GM12865 (cell line): Measurements from ENCODE around the gene NPLOC4.

Experiments
- DNase-seq: peaks from one replicate; pipeline ENCODE4 v3.0.0; 2010; ENCODE audit warnings: low read depth
- H3K4me3 ChIP-seq: 2 replicates; pipeline ENCODE4 v1.5.1; 2011; ENCODE audit warnings: mild to moderate bottlenecking, low read depth, low read length, control low read depth
- TF ChIP-seq, protein P1 (sequence below): IDR thresholded peaks from 2 replicates; pipeline ENCODE4 v1.5.1; 2011; ENCODE audit warnings: low read length, control low read depth, low read depth, inconsistent platforms; ENCODE audit not compliant: insufficient read depth; ENCODE audit errors: missing control alignments

The NPLOC4 gene

DNA sequence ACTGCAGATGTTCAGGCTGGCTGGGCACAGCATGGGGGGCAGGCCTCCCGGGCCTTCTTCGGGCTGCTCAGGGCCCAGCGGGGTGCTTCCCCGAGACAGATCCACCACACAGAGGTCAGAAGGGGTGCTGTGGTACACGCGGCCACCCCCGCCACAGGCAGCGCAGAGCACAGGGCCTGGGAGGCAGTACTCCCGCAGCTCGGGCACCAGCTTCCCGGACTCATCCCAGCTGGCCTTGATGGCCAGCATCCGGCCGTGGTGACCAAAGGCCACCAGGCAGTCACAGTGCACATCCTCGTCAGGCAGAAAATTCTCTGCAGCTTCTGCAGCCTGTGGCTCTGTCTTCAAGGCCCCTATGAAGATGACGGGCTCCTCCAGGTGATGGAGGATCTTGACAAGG, 86.6 kb downstream of the NPLOC4 start:
- H3K4me3 ChIP-seq: no peak overlapping the region
- TF ChIP-seq, protein P1, sequence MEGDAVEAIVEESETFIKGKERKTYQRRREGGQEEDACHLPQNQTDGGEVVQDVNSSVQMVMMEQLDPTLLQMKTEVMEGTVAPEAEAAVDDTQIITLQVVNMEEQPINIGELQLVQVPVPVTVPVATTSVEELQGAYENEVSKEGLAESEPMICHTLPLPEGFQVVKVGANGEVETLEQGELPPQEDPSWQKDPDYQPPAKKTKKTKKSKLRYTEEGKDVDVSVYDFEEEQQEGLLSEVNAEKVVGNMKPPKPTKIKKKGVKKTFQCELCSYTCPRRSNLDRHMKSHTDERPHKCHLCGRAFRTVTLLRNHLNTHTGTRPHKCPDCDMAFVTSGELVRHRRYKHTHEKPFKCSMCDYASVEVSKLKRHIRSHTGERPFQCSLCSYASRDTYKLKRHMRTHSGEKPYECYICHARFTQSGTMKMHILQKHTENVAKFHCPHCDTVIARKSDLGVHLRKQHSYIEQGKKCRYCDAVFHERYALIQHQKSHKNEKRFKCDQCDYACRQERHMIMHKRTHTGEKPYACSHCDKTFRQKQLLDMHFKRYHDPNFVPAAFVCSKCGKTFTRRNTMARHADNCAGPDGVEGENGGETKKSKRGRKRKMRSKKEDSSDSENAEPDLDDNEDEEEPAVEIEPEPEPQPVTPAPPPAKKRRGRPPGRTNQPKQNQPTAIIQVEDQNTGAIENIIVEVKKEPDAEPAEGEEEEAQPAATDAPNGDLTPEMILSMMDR: no peak
- DNase-seq: no peak

DNA sequence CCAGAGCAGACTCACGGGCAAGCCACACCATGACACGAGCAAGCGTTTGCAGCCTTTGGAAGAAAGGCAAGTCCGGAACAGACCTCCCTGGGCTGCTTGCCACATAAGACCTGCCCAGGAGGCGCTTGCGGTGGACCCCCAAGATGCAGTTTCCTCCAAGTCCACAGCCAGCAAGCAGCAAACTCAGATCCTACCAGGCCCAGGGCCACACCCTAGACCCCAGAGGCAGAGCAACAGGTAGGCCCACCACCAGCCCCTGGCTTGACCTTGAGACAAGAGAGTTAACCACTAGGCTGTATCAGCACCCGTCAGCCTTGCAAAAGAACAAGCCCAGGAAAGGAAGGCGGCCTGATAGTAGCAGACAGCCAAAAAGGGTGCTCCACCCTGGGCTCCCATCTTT, 87.1 kb downstream of the NPLOC4 start:
- no peak overlapping the region for H3K4me3 ChIP-seq
- no peak for DNase-seq
- TF ChIP-seq, protein P1: no peak

DNA sequence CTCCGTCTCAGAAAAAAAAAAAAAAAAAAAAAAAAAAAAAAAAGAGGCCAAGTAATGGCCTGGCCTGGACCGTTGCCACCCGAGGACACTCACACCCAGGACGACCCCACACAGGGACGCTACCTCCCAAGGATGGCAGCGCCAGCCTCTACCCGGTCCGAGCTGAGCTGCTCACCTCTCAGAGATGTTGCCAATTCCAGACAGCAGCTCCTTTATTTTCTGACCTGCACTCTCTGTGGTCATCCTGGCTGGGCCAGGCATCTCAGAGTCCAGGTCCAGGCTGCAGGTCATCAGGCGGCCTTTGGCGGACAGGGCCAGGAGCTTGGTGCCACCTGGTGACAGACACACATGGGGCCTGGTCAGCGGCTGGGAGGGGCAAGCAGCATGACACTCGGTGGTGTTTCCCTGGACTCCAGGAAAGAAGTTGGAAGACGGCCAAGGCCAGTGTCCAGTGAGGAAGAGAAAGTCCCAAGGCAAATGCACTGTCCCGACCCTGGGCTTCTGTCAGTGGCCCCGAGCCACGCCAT, 87.8 kb downstream of the NPLOC4 start:
- DNase-seq: no peak
- no peak overlapping the region for H3K4me3 ChIP-seq
- TF ChIP-seq, protein P1: no peak

DNA sequence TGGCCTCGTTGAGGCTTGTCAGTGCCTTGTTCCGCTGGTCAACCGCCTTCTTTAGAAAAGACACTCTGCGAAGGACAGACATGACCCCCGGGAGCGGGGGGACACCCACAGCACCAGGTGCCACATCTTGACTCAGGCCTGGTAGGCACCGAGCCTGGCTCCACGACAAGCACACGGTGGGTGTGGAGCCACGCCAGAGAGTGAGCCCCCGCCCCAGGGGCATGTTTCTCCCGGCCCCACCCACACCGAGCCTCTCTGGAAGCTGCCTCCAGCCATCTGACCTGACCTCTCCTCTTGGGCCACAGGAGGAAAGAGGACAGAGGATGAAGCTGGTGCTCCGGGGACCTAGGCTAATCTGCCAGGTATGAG, 89.3 kb downstream of the NPLOC4 start:
- no peak overlapping the region for H3K4me3 ChIP-seq
- TF ChIP-seq, protein P1: no peak
- DNase-seq: no peak

DNA sequence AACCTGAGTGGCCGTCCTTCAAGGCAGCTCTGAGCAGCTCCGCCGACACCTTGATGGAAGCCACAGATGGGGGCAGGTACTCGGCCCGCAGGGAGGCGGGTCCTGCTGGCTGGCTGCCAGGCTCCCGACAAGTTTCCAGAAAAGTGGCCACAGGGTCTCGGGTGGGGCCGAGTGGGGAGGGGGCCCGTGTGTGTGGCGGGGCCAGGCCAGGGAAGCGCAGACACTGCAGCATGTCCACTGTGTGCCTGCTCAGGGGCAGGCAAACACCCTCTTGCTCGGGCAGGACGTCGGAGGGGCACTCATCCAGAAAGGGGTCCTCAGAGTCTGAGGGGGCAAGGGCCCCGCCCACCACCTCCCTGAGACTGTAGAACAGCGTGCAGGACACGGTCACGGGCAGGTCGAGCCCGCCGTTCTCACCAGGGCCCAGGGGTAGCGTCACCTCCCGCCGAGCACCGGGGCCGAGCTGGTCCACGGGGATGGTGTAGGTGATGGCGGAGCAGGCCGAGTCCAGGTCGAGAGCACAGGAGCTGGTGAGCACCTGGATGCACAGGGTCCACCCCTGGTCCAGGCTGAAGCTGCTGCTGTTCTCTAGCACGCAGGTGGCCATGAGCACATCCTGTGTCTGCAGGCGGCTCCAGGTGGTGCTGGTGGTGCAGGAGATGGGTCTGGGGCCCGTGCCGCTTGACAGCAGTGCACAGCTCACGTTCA, 89.9 kb downstream of the NPLOC4 start:
- DNase-seq: no peak
- TF ChIP-seq, protein P1: no peak
- no peak overlapping the region for H3K4me3 ChIP-seq

DNA sequence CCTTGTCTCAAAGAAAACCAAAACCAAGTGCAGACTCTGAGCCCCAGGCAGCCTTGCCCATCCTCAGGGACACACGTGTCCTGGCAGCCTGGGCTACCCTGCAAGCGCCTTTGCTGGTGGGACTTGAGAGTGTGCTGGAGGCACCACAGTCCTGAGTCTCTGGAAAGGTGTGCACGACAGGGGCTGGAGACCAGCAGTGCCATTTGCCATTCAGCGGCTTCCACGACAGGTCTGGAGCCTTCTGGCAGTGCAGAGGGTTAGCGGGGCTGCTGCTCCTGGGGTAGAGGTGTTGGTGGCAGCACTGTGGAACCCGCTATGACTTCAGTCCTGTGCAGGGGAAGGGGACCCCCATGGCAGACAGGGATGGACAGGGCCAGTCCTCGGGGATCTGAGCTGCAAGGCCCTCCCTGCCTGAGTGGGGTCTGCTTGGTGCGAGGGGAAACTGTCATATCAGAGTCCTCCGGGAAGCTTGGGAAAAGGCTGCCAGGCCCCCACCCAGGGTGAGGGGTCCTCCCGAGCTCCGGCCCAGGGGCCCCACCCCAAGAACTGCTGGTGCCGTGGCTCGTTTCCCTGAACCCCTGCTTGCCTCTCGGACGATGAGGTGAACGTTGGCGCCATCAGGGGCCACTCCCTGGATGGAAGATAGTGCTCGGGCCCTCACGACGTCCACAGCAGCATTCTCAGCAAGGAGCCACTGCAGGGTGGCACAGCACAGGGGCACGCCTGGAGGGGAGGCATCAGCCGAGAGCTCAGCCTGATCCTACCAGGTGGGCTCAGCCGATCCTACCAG, 91.6 kb downstream of the NPLOC4 start:
- no peak overlapping the region for H3K4me3 ChIP-seq
- DNase-seq: no peak
- TF ChIP-seq, protein P1: no peak
